ENCODE data around the gene HJV. TPM values are rescaled to one million over a fixed set of nuclear protein-coding genes. Genes with fewer than 3 reads are reported as not detected.

Gene HJV
- total and polyA plus RNA-seq, 3 experiments from 2014 or later: not detected

Other genes starting within 250 kb of the HJV start
- gene RNF115, start 197.6 kb downstream of the HJV start, total RNA-seq: 10 to 100 TPM; 16.9 to 17.8 TPM
- 9.1 TPM for gene RNF115, start 197.6 kb downstream of the HJV start, polyA plus RNA-seq
- 10 to 100 TPM; 53.1 to 54.1 TPM for gene POLR3C, start 197.5 kb downstream of the HJV start, total RNA-seq
- 47.5 TPM for gene POLR3C, start 197.5 kb downstream of the HJV start, polyA plus RNA-seq
- 1 to 10 TPM; 1.6 to 2.2 TPM for gene NUDT17, start 176.1 kb downstream of the HJV start, total RNA-seq
- 2.8 TPM for gene NUDT17, start 176.1 kb downstream of the HJV start, polyA plus RNA-seq
- 10 to 100 TPM; 16.7 to 18.3 TPM for gene PIAS3, start 162.7 kb downstream of the HJV start, total RNA-seq
- gene PIAS3, start 162.7 kb downstream of the HJV start, polyA plus RNA-seq: 21.2 TPM
- 1 to 10 TPM in 1 of 2 experiments, under 1 TPM in 1; 0.80 to 1.0 TPM for gene ANKRD35, start 135.9 kb downstream of the HJV start, total RNA-seq
- 1.3 TPM for gene ANKRD35, start 135.9 kb downstream of the HJV start, polyA plus RNA-seq
- gene ITGA10, start 111.7 kb downstream of the HJV start, total RNA-seq: 1 to 10 TPM; 2.2 to 3.4 TPM
- not detected for gene ITGA10, start 111.7 kb downstream of the HJV start, polyA plus RNA-seq
- gene PEX11B, start 103.0 kb downstream of the HJV start, total RNA-seq: 10 to 100 TPM; 42.0 to 43.1 TPM
- gene PEX11B, start 103.0 kb downstream of the HJV start, polyA plus RNA-seq: 46.9 TPM
- gene RBM8A, start 94.3 kb downstream of the HJV start, total RNA-seq: 100 to 1,000 TPM; 387 to 397 TPM
- gene RBM8A, start 94.3 kb downstream of the HJV start, polyA plus RNA-seq: 192 TPM
- gene LIX1L, start 63.7 kb downstream of the HJV start, total RNA-seq: 10 to 100 TPM; 41.8 to 42.6 TPM
- 33.5 TPM for gene LIX1L, start 63.7 kb downstream of the HJV start, polyA plus RNA-seq
- gene ANKRD34A, start 57.2 kb downstream of the HJV start, total RNA-seq: 1 to 10 TPM; 6.9 to 8.7 TPM
- gene ANKRD34A, start 57.2 kb downstream of the HJV start, polyA plus RNA-seq: 0.97 TPM
- gene POLR3GL, start 57.0 kb downstream of the HJV start, total RNA-seq: 10 to 100 TPM; 21.6 to 22.8 TPM
- 103 TPM for gene POLR3GL, start 57.0 kb downstream of the HJV start, polyA plus RNA-seq
- 100 to 1,000 TPM; 167 to 170 TPM for gene TXNIP, start 25.2 kb downstream of the HJV start, total RNA-seq
- gene TXNIP, start 25.2 kb downstream of the HJV start, polyA plus RNA-seq: 4,579 TPM
- under 1 TPM; 0.85 to 0.89 TPM for gene NBPF10, start 123.1 kb upstream of the HJV start, total RNA-seq
- 0.12 TPM for gene NBPF10, start 123.1 kb upstream of the HJV start, polyA plus RNA-seq
- gene NOTCH2NLA, start 207.3 kb upstream of the HJV start, total RNA-seq: 10 to 100 TPM; 18.6 to 19.6 TPM
- 10.8 TPM for gene NOTCH2NLA, start 207.3 kb upstream of the HJV start, polyA plus RNA-seq